Cardiac muscle cell (in vitro differentiated cells and primary cell): Measurements from ENCODE around the gene AOPEP. TPM values are rescaled to one million over a fixed set of nuclear protein-coding genes. Genes with fewer than 3 reads are reported as not detected.

ENCODE experiments used
- DNase-seq, 2 donors: peaks; one replicate each; pipeline versions ENCODE4 v3.0.0 to v3.0.0-alpha.2; 2010 to 2017; ENCODE audit warnings: low read depth in 1 of 2, low spot score in 1 of 2
- H3K27ac ChIP-seq: fragments of 200-600 bp; sonication (generic); 2 replicates; pipeline ENCODE4 v1.5.1; 2016
- H3K27me3 ChIP-seq: fragments of 200-600 bp; sonication (generic); 2 replicates; pipeline ENCODE4 v1.6.0; 2016; ENCODE audit warnings: control low read depth
- H3K36me3 ChIP-seq: fragments of 200-600 bp; sonication (generic); 2 replicates; pipeline ENCODE4 v1.5.1; 2016; ENCODE audit warnings: control low read depth
- H3K4me1 ChIP-seq: fragments of 200-600 bp; sonication (generic); 2 replicates; pipeline ENCODE4 v1.8.1; 2017; ENCODE audit warnings: low read depth, mild to moderate bottlenecking, mixed run types
- H3K4me3 ChIP-seq: fragments of 200-600 bp; sonication (generic); 2 replicates; pipeline ENCODE4 v1.5.1; 2016; ENCODE audit warnings: mild to moderate bottlenecking
- H3K9me3 ChIP-seq: fragments of 200-600 bp; sonication (generic); 2 replicates; pipeline ENCODE4 v1.5.1; 2017; ENCODE audit warnings: low read depth, mild to moderate bottlenecking, control low read depth
- CTCF ChIP-seq: IDR thresholded peaks from 2 replicates; pipeline ENCODE4 v1.5.1; 2012; ENCODE audit warnings: low read depth, mild to moderate bottlenecking, low read length
- polyA plus RNA-seq: library from polyadenylated mRNA; unstranded; fragments of >200 nt; fragmentation: Nextera tagmentation; extraction: Ambion mirVana; gene quantifications from 2 replicates; pipeline ENCODE4 v1.2.1, GENCODE V29; 2016
- total RNA-seq: library from RNA; depleted of rRNA; stranded (reverse); fragments of >200 nt; gene quantifications from 2 replicates; pipeline ENCODE4 v1.2.3, GENCODE V29; 2016

AOPEP gene
- total and polyA plus RNA-seq, 2 experiments from 2014 or later: 46.8 to 88.7 TPM

- Histone ChIP-seq H3K27me3 (no peaks in the 10 kb centered on the region), H3K4me1 (no peaks in the 10 kb centered on the region), H3K4me3 (no peak overlapping the region), H3K36me3 (peaks cover 3% of the 10 kb centered on the region), H3K9me3 (no peaks in the 10 kb centered on the region), H3K27ac (no peak overlapping the region)
- TF ChIP-seq CTCF: no peak
- no peak for DNase-seq
These were observed 379.2 kb downstream of the AOPEP start for GRCh38 chr9:95105519-95106287.

- TF ChIP-seq CTCF: no peak
- DNase-seq: peak in 1 of 2 donors; percentile 53
- Histone ChIP-seq H3K9me3 (no peaks in the 10 kb centered on the region), H3K27ac (no peak overlapping the region), H3K27me3 (no peaks in the 10 kb centered on the region), H3K36me3 (peaks cover 3% of the 10 kb centered on the region), H3K4me1 (no peaks in the 10 kb centered on the region), H3K4me3 (no peak overlapping the region)
These were observed 380.7 kb downstream of the AOPEP start for GRCh38 chr9:95107001-95107749.

GRCh38 chr9:95107976-95108375 lies 381.5 kb downstream of the AOPEP start:
- no peaks in the 10 kb centered on the region for H3K9me3 ChIP-seq
- H3K36me3 ChIP-seq: peaks cover 8% of the 10 kb centered on the region
- DNase-seq: no peak
- no peak for TF ChIP-seq CTCF
- no peaks in the 10 kb centered on the region for H3K4me1 ChIP-seq
- no peak overlapping the region for H3K27ac ChIP-seq
- no peaks in the 10 kb centered on the region for H3K27me3 ChIP-seq
- no peak overlapping the region for H3K4me3 ChIP-seq

- no peak for DNase-seq
- Histone ChIP-seq H3K4me1 (no peaks in the 10 kb centered on the region), H3K36me3 (peaks cover 8% of the 10 kb centered on the region), H3K4me3 (no peak overlapping the region), H3K9me3 (no peaks in the 10 kb centered on the region), H3K27me3 (no peaks in the 10 kb centered on the region), H3K27ac (no peak overlapping the region)
- TF ChIP-seq CTCF: no peak
These were observed 382.3 kb downstream of the AOPEP start for GRCh38 chr9:95108777-95109176.

- H3K4me3 ChIP-seq: no peak overlapping the region
- no peak for TF ChIP-seq CTCF
- no peaks in the 10 kb centered on the region for H3K9me3 ChIP-seq
- DNase-seq: no peak
- H3K27me3 ChIP-seq: no peaks in the 10 kb centered on the region
- peaks cover 8% of the 10 kb centered on the region for H3K36me3 ChIP-seq
- H3K4me1 ChIP-seq: no peaks in the 10 kb centered on the region
- H3K27ac ChIP-seq: no peak overlapping the region
These were observed 383.0 kb downstream of the AOPEP start for GRCh38 chr9:95109456-95109855.
